HK-2 (cell line): Measurements from ENCODE around the gene CD48.
A peak's percentile ranks its signal among the peaks of the same experiment; 100 is the strongest.
"Not testable (repeated sequence)": the region's sequence is repeated elsewhere in the genome, so short reads cannot be mapped to it uniquely, and the experiment has no call there.

Experiments
- DNase-seq: peaks from one replicate; pipeline ENCODE4 v3.0.0-alpha.2; 2018; ENCODE audit not compliant: unreplicated experiment

Gene CD48

DNA sequence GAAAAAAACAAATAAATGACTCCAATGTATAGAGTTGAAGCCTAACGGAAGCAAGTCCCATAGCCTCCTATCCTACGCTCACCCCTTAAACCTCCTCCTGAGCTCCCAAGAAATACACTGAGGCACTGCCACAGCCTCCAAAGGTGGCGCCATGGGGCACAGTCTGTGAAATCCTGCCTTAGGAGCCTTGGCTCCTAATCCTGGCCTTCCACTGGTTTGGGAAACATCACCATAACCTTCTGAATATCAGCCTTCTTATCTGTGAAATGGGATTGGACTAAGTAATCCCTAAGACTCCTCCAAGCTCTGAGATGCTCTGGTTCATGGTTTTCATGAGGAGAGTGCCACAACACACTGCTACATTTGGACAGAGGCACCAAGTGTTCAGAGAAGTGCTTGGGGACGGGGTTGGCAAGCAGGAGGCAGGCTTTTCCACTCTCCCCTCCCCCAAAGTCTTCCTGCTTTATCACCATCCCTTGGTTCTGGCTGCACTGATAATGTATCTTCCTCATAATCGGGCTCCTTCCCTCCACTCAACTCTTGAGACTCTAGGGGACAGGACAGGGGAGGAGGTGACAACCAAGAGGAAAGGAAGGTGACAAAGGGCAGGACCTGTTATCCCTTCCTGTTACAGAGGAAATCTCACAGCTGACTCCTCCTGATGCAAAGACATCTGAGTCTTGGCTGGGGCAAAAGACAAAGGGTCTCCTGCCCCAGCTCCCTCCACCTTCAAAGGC is 30.2 kb upstream of the CD48 start:
- no peak for DNase-seq

DNA sequence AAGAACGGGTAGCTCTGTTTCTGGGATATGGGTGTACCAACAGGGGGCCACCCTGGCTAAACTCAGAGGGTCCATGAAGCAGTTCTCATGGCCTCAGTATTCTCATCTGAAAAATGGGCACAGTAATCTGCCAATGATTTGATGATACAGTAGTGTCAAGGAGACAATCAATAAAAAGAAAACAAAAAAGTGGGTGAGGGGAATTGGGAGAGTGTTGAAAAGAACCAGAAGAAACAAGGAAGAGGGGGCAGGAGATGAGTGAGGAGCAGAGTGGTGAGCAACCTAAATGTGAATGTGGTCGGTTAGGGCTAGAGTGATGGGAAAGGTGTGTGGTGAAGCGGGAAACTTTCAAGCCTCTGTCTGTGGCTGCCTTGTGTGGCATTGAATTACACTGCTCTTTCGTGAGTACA is 29.5 kb upstream of the CD48 start:
- no peak for DNase-seq

DNA sequence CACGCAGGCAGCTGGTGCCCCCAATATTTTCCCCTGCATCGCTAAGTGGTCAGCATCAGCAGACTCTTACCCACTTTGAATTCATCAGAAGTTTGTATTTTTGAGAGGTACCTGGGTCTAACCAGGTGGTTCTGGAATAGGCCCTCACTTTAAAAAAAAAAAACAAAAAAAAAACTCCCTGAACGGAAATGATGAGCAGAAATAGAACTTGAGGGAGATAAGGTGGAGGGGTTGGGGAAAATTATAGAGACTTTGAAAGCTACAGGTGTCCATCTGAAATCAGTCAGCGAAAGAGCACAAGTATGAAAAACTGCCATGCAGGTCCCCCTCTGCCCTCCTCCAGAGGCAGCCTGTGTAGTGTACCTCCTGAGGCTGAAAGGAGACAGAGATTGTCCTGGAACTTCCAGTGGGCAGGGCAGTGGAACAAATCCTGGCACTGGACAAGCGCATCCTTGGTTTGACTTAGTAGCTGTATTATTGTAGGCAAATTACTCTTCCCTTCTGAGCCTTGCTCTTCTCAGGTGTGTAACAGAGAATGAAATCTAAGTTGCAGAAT is 28.6 kb upstream of the CD48 start:
- no peak for DNase-seq

DNA sequence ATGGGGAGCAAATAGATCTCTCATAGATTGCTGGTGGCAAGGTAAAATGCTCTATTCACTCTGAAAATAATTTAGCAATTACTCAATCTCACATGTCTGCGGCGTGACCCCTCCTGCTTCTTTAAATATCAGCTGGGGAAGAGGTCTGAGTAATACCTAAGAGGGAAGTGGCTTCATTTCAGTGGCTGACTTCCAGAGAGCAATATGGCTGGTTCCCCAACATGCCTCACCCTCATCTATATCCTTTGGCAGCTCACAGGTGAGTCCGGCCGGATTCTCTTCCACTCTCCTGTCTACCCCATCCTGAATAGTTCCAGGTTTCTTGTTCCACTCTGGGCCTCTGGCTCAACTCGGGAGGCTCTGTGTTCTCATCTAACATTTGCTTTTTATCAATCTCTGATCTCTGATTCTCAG is 27.5 kb upstream of the CD48 start, which contains the start of gene SLAMF7:
Gene SLAMF7, plus strand, starts transcription at position 150 of the 414 bp plus-strand sequence. Its CDS starts 55 bp downstream, at position 205.
- no peak for DNase-seq

DNA sequence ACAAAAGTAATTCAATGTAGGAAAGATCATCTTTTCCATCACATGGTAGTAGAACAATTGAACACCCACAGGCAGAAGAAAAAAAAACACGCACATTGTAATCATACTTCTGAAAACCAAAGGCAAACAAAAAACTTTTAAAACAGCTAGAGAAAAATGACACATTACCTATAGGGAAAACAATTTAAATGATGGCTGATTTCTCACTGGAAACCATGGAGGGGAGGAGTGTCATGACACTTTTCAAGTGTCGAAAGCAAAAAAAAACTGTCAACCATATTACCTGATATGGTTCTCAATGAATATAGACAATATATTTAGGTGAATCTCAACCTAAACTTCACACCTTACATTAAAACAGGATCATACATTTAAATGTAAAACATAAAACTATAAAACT is 26.6 kb upstream of the CD48 start:
- DNase-seq = no peak

DNA sequence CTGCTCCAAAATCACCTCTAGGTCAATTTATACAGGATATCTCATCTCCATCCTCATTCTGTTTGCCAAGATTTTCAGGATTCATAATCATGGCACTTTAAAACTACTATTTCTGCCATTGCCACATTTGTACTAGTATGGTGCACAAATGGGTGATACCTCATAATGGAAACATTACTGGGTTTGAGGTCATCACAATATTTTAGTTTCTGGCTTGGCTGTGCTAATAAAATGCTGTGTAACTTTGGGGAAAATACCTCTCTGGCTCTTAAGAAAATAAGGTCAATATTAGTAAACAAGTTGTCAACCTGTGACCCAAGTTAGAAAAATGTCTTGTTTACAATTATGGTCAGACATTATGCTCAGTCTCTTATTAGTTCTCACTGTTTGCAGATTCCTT is 22.7 kb upstream of the CD48 start:
- DNase-seq = no peak

DNA sequence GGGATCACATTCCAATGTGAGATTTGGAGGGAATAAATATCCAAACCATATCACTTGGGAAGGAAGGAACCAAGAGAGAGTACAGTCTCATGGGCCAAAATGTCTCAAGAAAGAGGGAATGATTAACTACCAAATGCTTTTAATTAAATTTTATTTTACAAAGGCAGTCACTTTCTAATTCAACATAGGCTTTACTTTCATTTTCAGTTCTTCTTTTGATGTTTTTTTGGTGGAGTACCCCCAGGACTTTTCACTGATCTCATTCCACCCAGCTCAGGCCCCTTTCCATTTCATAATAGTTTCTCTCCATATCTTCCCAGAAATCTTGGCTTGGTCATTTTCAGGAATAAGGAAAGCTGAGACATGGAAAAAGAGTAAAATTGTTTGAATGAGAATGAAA is 22.3 kb upstream of the CD48 start:
- no peak for DNase-seq

DNA sequence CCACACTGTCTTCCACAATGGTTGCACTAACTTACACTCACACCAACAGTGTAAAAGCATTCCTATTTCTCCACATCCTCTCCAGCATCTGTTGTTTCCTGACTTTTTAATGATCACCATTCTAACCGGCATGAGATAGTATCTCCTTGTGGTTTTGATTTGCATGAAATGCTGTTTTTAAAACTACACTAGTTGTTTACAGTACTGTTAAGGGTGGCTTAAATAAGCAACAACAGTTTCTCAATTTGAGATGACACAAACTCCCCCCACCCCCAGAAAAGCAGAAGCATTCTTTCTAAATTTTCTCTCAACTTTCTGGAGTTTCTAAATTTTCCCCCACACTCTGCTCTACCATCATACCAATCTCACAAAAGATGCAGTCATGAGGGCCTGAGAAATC is 20.4 kb upstream of the CD48 start:
- DNase-seq = no peak

DNA sequence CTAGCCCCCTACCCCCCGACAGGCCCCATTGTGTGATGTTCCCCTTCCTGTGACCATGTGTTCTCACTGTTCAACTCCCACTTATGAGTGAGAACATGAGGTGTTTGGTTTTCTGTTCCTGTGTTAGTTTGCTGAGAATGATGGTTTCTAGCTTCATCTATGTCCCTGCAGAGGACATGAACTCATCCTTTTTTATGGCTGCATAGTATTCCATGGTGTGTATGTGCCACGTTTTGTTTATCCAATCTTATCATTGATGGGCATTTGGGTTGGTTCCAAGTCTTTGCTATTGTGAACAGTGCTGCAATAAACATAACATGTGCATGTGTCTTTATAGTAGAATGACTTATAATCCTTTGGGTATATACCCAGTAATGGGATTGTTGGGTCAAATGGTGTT is 19.9 kb upstream of the CD48 start:
- DNase-seq = not testable (repeated sequence)

DNA sequence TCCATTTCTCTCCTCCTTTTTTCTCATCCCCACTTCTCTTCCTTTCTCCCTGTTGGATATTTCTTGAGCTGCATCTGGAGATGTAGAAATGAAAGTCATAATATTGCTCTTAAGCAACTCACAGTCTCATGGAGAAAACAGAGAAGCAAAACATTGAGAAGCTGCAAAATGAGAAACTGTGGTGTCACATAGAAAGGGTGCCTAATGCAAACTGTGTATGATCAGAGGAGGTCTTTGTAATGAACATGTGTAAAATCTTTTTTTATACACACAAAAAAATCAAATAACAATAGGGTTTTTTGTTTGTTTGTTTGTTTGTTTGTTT is 15.7 kb upstream of the CD48 start:
- no peak for DNase-seq

DNA sequence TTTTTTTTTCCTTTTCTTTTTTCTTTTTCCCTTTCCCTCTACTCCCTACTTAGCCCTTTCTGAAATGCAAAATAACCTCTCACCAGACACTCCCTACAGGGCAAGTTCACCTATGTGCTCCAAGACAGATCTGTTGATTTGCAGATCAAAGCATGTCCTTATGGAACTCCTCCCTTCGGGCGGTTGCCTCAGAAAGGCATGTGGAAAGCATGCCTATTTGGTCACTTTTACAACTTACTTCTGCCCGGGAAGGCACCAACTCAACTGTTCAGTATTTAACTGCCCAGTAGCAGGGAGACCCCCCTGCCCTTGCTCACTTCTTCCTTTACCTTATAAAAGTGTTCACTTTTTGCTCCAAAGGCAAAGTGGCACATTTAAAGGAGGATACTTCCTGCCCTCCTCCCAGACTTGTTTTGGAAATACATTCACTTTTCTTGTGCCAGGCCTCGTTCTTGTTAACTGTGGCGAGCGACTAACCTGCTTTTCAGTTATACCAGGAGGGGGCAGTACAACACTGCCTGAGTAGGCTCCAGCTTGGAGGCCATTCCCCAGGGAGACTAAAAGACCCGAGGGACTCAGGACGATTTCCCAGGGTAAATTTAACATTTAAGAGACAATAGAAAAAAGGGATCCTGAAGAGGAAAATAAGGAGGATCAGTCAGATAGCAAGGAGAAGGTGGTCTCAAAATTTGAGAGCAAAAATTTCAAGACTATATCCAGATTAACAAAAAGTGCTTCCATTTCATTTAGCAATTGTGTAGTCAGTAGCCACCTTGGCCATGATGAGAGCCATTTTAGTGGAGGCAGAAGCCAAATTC is 15.1 kb upstream of the CD48 start:
- DNase-seq = peak; percentile 25

DNA sequence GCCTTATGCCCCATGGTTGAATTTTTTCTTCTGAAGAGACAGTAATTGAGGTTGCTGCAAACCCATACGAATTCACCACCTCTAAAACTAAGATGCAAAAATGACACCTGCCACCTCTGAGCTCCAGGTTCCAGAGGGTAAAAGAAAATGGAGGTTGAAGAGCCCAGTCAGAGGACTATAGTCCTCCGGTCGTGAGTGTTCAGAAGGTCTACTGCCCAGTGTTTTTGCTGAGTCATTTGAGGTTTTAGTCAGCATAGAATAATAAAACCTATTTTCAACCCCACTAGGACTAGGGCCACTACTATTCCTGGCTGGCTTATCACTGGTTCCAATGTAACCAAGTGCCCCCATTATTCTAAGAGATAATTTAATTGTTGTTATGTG is 14.5 kb upstream of the CD48 start:
- no peak for DNase-seq

DNA sequence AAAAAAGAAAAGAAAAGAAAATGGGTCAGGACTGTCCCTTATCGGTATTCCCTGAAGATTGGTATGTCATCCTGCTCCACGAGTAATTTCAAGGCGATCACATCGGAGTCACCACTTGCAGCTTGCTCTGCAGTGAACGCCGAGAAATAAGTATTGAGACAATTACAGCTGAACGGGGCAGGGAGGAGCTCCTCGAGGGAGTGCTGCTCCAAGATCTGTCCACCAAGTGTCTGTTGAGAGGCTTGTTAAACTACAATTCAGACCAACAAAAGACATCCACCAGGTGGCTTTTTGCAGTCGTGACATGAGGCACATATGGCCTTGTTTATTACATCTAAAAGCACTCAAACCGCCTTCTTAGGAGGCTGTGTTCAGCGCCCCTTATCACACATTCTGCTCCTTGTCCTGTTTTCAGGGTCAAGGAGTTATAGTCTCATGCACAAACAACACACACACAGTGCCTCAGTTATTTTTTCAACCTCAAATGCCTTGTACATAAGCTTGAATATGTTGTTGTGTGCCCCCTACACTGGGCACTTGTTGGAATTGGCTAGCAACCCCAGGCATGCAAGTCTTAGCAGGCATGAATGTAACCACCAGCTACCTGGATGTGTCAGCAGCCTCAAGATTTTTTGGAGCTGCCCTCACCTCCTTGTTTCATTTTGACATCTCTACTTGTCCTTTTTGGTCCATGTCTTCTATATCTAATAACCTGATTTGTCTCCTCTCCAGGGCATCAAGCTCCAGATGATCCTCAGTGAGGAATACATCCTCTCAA is 13.0 kb upstream of the CD48 start:
- DNase-seq = no peak

DNA sequence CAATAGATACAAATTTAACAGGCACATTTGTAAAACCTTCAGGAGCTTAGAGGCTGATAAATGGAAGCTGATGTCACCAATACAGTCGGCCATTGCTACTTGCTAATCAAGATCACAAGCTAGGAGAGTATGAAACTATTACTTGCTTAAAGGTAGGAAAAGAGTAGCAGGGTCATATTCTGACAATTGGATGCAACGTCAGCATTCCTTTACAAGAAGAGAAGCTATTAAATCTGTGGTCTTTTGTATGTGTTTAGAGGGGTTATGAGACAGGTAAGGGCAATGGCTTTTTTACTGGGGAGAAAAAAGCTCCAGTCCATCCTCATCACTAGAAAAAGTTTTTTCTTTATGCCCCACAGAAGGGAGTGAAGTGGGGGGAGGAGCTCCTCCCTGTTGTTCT is 11.7 kb upstream of the CD48 start:
- DNase-seq = no peak

DNA sequence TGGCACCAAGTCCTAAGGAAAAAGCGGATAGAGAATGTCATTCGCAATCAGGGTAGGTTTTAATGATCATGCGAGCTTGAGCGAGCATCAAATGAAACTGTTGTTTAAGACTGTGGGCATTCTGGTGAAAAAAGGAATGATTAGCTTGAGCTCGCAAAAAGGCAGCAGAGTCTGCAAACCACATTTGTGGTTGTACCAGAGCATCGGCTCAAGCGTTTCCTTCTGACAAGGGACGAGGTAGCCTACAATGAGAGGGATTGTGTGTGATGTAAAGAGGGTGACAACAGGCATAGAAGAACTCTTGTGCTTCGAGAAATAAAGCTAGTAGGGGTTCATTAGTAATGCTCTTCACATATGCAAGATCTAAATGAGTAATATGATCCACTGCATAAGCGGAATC is 11.1 kb upstream of the CD48 start:
- no peak for DNase-seq

DNA sequence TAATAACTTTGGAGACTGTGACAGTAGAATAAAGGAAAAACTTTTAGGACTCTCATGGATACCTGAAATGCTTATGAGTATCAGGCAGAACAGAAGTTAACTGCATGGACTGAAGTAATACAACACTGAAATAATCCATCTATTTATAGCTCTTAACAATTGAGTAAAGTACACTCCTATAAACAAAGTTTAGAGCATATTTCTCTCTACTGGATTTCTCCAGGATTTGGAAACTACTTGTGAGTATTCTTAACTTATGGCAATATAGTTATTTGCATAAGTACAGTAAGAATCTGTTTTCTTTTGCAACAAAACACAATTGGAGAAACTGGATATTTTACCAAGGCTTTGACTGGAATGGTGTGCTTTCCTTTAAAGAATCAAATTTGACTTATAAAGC is 9.9 kb upstream of the CD48 start:
- DNase-seq = no peak

DNA sequence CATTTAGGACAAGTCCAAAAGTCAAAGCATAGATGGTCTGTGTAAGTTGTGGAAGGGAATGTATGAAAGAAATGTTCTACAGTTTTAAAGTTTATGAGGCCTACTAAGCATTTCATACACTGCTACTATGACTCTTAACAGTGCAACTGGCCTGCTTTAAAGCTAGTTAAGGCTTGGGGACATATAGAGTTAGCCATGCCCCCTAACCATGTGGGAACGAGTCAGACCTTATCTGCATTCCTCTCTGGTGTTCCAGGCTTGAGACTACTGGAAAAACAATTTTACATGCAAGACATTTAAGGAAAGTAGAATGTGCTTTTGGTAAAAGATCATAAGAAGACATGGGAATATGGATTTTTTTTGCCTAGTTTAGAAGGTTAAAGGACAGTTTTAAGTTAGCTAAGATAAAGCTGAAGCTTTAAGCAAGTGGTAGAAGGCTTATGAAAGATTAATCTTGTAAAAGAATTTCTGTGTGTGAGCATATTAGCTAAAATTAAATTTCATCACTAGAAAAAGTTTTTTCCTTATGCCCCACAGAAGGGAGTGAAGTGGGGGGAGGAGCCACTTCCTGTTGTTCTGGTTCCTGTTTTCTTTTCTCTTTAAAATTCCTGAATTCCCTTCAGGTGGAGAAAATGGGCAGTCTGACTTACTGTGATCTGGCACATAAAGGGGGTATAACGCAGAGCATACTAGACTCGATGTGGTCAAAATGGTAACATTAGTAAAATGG is 8.9 kb upstream of the CD48 start:
- no peak for DNase-seq

DNA sequence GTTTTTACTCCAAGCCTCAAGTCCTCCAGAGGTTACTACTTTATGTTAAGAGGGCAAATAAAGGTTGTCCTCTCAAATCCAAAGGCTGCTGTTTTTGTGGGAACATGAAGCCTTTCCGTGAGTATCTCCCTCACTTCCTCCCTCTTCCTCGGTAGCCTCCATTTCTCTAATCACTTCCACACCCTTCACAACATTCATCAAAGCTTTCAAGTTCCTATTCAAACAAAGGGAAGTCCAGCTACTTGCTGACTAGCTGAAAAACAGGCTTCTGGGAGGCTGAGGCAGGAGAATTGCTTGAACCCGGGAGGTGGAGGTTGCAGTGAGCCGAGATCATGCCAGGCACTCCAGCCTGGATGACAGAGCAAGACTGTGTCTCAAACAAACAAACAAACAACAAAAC is 6.6 kb upstream of the CD48 start:
- DNase-seq = no peak

DNA sequence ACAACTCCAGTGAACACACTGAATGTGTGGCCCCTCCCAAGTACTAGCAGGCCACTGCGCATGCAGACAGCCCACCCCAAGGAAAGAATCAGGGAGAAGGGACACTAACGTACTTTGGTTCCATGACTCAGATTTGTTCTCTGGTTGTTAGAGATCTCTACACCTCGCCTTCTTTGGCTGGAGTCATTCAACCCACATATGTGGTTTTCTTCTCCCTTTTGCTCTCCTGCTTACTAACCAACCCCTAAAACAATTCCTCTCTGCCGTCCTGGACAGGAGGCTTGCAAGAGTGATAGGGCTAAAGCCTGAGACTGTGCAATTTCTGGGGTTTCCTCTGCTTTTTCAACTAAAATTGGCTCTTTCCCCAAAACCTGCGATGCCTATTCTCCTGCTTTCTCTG is 5.7 kb upstream of the CD48 start:
- no peak for DNase-seq

DNA sequence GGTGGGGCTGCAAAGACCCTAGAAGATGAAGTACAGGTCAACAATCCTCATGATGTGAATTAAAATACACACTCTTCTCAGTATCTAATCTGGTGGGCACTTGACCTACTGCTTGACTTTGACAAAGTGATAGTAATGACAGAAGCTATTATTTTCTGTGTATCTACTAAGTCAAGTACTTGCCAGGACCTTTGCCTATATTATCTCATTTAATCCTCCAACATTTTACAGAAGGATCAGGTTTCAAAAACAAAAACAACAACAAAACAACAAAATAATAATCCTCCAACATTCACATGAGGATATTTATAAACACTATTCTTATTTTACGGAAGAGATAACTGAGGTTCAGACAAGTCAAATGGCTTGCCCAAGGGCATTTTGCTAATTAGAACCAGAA is 4.4 kb upstream of the CD48 start:
- DNase-seq = no peak

DNA sequence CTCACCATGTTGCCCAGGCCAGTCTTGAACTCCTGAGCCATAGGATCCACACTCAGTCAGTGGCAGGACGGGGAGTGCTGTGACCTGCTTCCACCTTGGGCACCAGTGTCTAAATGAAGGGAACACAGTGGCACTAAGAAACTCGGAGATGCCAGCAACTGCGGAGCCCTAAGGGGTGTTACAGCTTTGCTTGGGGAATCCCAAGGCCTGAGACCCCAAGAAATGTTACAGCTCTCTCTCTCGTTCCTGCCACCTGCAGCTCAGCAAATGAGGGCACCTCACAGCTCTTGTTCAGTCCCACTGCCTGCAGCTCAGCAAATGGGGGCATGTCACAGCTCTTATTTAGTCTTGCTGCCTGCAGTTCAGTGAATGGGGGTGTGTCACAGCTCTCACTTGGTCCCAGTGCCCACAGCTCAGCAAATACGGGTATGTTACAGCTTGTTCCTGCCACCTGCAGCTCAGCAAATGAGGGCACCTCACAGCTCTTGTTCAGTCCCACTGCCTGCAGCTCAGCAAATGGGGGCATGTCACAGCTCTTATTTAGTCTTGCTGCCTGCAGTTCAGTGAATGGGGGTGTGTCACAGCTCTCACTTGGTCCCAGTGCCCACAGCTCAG is 2.5 kb upstream of the CD48 start:
- not testable (repeated sequence) for DNase-seq
